Measurements from ENCODE around the gene PKDCC. TPM values are rescaled to one million over a fixed set of nuclear protein-coding genes. Genes with fewer than 3 reads are reported as not detected.

PKDCC gene
- total RNA-seq, 1 donor from 2014 or later, result 123 TPM

- Mint-ChIP-seq H3K9me3 (no peaks in the 10 kb centered on the region), H3K27me3 (ENCODE audit: low read depth) (no peaks in the 10 kb centered on the region), H3K4me3 (no peak overlapping the region), H3K36me3 (peaks cover 13% of the 10 kb centered on the region), H3K4me1 (peaks cover 46% of the 10 kb centered on the region), H3K27ac (no peak overlapping the region)
- no peak for TF ChIP-seq CTCF (IDR thresholded peaks at IDR 0.05; ENCODE audit: unreplicated experiment)
- DNase-seq (ENCODE audit: low spot score in 2 of 2, unreplicated experiment in 2 of 2), result no peak
Measured at GRCh38 chr2:42057159-42057901, 9.5 kb downstream of the PKDCC start.

DNA sequence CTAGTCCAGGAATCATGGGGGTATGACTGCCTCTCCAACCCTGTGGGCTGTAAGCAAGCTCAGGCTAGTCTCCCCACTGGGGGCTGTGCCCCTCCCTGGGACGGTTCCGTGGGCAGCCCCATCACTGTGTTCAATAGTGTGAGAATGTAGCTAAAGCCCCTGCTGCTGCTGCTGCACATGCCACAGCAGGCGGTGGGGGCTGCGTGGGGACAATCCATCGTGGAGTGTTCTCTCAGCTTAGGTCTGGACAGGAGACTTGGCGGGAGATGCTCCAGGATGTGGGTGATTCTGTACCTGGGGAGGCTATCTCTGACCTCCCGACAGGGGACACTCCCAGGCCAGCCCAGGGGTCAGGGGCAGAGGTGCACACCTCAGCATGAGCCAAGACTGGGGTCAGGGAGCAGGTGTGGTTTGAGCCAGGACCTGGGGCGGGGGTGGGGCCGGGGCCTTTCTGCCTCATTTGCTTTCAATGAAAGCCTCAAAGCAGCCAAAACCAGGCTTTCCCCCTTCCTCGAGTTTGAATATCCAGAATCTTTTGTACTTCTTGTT lies 10.2 kb downstream of the PKDCC start:
- Mint-ChIP-seq H3K4me1 (peaks cover 42% of the 10 kb centered on the region), H3K36me3 (peaks cover 13% of the 10 kb centered on the region), H3K4me3 (no peak overlapping the region), H3K9me3 (no peaks in the 10 kb centered on the region), H3K27ac (no peak overlapping the region), H3K27me3 (ENCODE audit: low read depth) (no peaks in the 10 kb centered on the region)
- DNase-seq (ENCODE audit: low spot score in 2 of 2, unreplicated experiment in 2 of 2), result no peak
- no peak for TF ChIP-seq CTCF (IDR thresholded peaks at IDR 0.05; ENCODE audit: unreplicated experiment)

- Mint-ChIP-seq H3K9me3 (no peaks in the 10 kb centered on the region), H3K4me1 (peaks cover 41% of the 10 kb centered on the region), H3K27ac (peak overlapping the region; percentile 26), H3K36me3 (peaks cover 13% of the 10 kb centered on the region), H3K27me3 (ENCODE audit: low read depth) (no peaks in the 10 kb centered on the region), H3K4me3 (no peak overlapping the region)
- TF ChIP-seq CTCF (IDR thresholded peaks at IDR 0.05; ENCODE audit: unreplicated experiment), result no peak
- DNase-seq (ENCODE audit: low spot score in 2 of 2, unreplicated experiment in 2 of 2), result no peak
Measured at GRCh38 chr2:42059261-42059898, 11.6 kb downstream of the PKDCC start.

DNA sequence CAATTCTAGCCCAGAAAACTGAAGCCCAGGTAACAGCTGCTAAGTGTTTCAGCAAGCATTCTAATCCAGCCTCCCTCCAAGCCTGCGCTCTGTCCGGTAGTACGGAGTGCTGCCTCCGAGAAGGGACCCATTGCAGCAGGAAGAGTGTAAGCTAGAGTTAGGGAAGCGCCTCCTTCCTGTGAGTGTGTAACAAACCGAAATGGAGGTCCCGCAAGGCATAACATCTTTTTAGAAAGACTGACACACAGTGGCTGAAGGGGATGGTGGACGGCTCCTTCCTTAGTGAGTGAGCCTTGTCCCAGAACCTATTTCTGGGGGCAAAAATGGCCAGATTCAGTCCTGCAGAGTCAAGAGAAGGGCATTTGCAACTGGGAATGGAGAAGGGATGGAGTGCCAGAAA lies 12.2 kb downstream of the PKDCC start:
- Mint-ChIP-seq H3K27me3 (ENCODE audit: low read depth) (no peaks in the 10 kb centered on the region), H3K4me3 (no peak overlapping the region), H3K4me1 (peaks cover 47% of the 10 kb centered on the region), H3K36me3 (peaks cover 13% of the 10 kb centered on the region), H3K27ac (peak overlapping the region; percentile 78), H3K9me3 (no peaks in the 10 kb centered on the region)
- no peak for DNase-seq (ENCODE audit: low spot score in 2 of 2, unreplicated experiment in 2 of 2)
- no peak for TF ChIP-seq CTCF (IDR thresholded peaks at IDR 0.05; ENCODE audit: unreplicated experiment)

DNA sequence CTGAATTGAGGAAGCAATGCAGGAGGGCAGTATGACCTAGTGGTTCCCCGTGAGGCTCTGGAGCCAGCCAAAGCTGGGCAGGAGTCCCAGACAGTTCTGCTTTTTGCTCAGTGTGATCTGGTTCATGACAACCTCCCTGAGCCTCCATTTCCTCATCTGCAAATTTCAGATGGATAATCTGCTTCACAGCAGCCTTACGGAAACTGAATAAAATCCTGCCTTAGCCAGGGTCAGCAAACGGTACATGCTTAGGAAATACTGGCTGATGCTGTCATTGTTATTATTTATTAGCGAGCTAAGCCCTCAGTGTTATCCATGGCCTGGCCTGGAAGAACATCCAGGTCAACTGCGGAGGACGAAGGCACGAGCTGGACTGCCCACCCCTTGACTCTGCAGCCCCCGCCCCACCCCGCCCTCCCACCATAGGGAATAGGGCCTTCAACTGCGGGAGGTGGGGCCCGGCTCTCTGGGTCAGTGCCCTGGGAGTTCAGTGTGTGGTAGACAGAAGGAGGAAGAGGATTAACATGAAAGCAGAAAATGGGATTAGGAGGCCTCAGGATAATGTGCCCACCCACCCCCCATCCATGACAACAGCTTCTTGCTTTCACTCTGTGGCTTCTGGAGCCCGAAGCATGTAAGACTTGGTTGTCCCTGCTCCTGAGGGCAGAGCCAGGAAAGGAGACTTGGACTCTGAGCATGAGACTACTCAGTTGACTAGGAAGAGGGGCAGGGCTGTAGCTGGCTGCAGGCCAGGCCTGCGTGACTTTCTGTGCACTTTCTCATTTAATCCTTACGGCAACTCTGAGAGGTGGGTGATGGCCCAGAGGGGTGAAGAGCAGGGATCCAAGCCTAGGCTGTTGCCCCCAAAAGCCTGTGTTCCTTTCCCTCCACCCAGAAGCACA lies 13.1 kb downstream of the PKDCC start:
- Mint-ChIP-seq H3K9me3 (no peaks in the 10 kb centered on the region), H3K4me3 (no peak overlapping the region)
- TF ChIP-seq CTCF (IDR thresholded peaks at IDR 0.05; ENCODE audit: unreplicated experiment), result no peak

More for the DNA sequence above, 13.1 kb downstream of the PKDCC start:
- Mint-ChIP-seq H3K27ac (peak overlapping the region; percentile 78), H3K27me3 (ENCODE audit: low read depth) (no peaks in the 10 kb centered on the region), H3K36me3 (peaks cover 13% of the 10 kb centered on the region), H3K4me1 (peaks cover 42% of the 10 kb centered on the region)
- DNase-seq (ENCODE audit: low spot score in 2 of 2, unreplicated experiment in 2 of 2), result no peak

Data from mesothelial cell of epicardium (in vitro differentiated cells).